HG02610 (cell line): ENCODE measurements around the gene KL.

Source experiments
- ATAC-seq: cut with Tn5 transposase; IDR thresholded peaks from one replicate; pipeline ENCODE4 v1.9.1; 2021; ENCODE audit warnings: mild to moderate bottlenecking, moderate library complexity; ENCODE audit not compliant: unreplicated experiment

The KL gene

DNA sequence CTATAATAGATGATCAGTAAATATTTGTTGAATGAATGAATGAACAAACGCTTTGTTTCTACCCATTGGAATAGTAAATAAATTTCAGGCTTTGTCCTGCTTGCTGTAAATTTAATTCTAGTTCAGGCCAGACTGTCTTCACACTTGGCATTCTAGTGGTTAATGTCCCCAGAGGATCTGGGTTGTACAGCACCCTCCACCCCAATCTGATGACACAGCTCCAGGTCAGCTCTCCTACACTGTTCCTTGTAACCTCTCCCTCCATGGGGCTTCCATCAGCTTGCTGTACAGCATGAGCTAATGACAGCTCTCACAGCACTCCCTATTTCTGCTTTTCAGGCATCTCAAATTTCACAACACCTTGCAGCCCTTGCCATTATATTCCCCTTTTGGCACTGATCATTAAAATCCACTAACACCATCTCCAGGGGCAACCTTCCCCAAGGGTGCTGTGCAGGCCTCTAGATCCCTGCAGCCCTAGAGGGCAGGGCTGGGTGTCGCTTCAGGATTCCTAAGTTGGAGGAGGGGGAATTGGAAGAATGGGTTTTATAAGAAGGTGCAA, 12.7 kb upstream of the KL start:
- no peak for ATAC-seq

DNA sequence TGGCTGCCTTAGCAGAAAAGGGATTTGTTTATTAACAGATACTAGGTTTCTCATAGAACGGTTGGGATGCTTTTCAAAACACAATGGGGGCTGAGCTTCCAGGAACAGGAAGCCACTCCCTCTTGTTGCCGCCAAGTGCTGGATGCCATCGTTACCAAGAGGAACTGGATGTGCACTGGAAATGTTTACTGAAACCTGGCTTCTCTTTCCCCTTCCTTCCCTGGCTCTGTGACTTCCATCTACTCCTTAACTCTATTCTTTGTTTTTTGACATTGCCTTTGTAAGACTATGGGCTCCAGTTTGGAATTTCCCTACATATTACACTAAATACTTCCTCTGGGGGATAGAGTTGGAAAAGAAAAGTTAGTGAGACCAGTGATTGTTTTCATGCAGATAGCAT, 11.7 kb upstream of the KL start:
- ATAC-seq: no peak

DNA sequence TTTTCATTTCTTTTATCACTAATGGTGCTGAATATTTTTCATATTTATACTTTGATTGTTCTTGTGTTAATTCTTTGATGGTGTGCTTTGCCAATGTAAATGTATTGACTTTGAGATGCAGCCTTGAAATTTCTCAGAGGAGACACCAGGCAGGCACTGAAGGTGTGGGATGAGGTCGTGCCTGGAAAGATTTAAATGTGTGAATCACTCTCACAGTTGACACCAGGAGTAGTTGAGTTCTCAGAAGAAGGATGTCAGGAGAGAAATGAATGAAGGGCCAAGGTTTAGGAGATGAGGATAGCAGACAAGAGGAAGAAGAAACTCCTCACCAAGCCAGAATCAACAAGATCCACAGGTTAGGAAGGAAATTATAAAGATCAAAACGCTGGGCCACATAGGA, 10.1 kb upstream of the KL start:
- ATAC-seq: no peak

- ATAC-seq: no peak
Measured at GRCh38 chr13:33006638-33007037, 9.6 kb upstream of the KL start.

DNA sequence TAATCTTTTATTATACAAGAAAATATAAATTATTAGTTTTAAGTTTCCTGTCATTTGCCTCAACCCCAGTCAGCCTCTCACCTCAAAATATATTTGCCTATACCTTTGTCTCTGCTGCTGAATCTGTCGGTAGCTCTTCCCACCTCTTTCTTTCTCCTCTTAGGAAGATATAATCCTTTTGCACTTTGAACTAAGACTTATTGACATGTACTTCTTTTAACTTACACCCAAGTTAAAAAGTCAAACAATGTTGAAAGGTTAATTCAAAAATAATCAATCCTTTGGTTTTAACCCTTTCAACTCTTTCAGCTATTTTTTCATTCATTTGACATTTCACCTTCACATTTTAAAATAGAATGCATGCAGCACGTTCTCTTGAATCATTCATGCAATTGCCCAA, 9.0 kb upstream of the KL start:
- ATAC-seq: no peak

- no peak for ATAC-seq
Measured at GRCh38 chr13:33007950-33008349, 8.3 kb upstream of the KL start.

DNA sequence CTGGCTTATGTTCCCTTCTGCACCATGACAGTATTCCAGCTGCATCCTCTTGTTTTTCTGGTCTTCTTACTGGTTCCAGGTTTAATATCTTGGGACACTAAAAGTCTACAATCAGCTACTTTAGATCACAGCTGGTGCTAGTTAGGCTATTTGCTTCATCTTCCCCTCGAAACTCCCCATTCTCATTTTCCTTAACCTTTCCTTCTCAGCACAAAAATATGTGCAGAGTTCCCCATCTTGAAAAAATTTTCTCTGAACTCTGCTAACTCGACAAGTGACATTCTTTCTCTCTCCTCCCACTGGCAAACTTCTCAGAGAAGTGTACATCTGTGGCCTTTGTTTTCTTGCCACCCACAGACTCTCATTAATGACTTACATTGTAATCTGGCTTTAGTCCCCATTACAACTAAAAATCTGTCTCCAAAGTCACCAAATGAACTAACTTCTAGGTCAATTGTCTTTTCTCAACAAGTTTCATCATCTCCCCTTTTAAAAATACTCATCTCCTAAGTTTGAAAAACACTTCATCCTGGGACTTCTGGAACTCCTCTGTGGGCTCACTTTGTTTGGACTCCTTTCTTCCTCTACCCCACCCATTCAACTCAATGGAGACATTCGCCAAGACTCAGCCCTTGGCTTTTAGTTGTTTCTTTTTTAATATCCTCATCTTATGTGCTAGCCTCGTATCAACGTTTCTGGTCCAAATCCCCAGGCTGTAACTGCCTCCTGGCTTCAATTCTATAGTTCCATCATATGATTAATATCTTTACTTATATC, 7.1 kb upstream of the KL start:
- no peak for ATAC-seq

- no peak for ATAC-seq
Measured at GRCh38 chr13:33011828-33012470, 4.3 kb upstream of the KL start.

DNA sequence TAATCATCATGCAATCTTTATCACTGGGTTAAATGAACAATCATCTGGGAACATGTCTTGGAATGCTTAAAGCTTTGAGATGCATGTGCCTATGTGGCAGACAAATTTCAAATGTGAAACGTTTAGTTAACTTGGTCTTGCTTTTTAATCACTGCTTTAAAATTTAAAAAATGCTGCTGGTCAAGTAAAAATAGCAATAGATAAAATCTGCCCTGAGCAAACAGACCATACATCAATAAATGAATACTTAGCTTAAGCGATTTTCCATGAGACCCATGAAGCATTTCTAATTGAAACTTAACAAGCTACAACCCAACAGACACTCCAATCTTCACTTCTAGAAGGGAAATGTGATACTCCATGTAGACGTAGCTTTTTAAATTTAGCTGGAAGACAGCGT, 1.9 kb upstream of the KL start:
- ATAC-seq: no peak

GRCh38 chr13:33015241-33015668, 968 bp upstream of the KL start:
- no peak for ATAC-seq

DNA sequence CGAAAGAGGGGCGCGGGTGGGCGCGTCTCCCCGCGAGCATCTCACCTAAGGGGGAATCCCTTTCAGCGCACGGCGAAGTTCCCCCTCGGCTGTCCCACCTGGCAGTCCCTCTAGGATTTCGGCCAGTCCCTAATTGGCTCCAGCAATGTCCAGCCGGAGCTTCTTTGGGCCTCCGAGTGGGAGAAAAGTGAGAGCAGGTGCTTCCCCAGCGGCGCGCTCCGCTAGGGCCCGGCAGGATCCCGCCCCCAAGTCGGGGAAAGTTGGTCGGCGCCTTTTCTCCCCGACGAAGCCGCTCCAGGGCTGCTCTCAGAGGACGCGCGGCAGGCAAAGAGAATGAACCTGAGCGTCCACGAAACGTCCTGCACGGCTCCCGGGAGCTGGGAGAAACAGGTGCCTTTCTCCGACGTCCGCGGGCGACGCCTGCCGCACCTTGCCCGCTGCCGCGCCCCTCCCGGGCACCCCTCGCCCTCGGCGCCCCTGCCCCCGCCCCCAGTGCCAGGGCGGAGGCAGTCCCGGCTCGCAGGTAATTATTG, 366 bp upstream of the KL start:
- no peak for ATAC-seq

GRCh38 chr13:33017323-33017929, 1.2 kb downstream of the KL start:
- peak; percentile 87 for ATAC-seq

- ATAC-seq: no peak
Measured at GRCh38 chr13:33018886-33019285, 2.7 kb downstream of the KL start.

- no peak for ATAC-seq
Measured at GRCh38 chr13:33022986-33023385, 6.8 kb downstream of the KL start.

DNA sequence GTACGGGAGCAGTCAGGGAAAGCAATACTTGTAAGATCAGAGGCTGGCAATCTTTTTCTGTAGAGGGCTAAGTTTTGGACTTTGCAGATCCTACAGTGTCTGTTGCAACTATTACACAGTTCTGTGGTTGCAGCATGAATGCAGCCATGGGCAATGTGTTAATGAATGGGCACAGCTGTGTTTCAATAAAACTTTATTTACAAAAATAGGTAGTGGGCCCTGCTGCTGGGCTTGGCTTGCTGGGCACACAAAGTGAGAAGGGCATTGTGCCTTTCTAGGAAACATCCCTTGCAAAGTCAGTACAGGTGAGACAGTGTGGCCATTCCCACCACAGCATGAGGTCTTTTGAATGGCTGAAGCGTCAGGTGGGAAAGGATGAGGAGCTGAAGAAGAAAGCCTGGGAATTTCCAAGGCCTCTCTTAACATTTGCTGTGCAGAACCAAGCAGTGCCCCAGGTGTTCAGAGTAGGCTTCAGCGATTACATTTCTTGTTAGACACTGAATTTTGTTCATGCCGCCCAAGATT, 9.1 kb downstream of the KL start:
- no peak for ATAC-seq

DNA sequence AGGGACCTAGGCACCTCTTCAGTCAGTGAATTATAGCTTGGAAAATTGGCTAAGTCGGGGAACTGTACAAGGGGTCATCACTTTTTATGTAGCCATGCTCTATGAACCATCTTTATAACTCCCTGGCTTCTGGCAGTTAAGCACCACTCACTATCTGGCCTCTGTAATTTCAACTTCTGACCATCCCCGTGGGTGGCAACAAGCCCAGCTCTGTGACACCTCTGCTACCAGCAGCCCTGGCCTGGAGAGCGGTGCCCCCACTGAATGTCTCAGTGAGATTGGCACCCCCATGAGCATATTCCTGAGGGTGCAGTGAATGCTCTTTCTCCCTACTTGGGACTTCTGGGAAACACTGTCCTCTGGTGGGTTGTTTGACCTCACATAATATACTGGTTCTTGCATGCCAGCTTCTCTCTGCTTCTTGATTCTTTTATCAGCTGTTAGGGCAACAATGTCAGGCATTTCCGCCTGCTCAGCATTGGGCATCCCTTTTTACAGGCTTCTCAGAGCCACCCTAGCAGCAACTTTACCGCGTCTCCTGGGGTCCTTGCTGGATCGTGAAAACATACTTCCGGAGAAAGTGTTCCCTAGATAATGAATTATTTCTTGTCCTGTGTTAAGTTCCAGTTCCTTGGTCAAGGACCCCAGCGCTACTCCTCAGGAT, 10.4 kb downstream of the KL start:
- ATAC-seq: no peak

DNA sequence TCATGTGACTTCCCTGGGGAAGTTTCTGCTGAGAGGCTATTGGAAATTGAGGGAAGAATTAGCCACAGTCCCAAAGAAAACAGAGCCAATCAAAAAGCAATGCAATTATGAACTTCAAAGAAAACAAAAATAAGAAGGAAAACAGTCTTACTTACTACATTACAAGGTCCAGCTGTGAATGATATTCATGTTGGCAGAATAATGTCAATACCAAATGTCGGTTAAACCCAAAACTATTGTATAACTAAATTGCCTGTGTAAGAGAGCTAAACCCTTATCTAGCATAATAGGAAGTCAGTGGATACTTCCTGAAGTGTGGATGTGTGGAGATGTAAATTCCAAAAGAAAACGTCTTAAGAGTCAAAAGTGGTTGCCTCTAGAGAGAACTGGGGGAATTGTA, 12.4 kb downstream of the KL start:
- ATAC-seq: no peak

GRCh38 chr13:33031277-33031676, 15.1 kb downstream of the KL start:
- no peak for ATAC-seq

DNA sequence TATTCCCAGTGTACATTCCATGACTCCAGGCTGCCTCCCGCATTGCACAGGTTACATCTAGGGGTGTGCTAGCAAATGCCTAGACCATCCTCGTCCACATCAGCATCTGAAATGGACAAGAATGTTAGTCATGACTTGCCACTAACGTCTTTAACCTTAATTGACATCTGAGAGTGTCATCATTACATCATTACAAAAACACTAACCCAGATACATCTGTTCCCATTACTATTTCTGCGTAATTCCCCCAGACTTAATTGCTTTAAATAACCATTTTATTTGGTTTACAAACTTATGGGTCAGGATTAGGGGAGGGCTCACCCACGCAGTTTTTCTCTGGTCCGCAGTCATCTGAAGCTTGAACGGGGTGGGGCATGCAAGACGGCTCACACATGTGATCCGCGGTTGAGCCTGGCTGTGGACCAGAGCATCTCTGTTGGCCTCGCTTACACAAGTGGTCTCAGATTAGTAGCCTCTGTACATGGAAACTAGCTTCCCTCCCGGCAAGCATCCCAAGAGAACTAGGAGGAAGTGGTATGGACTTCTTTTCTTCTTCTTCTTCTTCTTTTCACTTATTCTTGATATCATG, 15.9 kb downstream of the KL start:
- no peak for ATAC-seq

DNA sequence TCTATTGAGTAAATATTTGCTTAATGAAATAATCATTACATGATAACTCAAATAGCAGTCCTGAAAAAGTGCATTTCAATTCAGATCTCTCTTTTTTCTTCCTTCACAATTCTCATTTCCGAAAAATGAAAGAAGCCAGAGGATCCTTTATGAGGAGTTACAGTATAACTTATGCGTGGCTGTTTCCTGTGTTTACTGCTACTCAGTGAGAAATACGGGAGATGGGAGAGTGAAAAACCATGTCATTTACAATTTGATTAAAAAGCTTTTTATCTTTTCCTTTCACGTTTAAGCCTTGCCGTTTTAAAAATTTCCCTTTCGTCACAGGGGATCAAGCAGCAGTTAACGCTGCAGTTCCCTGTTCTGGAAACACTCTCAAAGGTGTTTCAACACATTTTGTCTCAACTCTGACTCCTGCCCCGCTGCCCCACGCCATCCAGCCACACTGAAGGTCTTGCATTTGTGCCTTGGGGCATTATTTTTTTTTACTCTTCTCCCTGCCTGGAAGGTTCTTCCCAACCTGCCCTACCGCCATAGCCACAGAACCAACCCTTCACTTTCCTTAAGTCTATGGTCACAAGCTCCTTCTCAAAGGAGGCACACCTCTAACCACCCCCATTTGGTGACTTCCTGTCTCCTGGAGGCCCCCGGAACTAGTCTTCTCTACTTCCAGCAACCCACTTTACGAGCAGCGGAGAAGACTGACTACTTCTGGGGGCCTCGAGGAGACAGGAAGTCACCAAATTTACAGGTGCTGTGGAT, 17.0 kb downstream of the KL start:
- ATAC-seq: peak; percentile 96
